ENCODE data around the gene MYO1B. TPM values are rescaled to one million over a fixed set of nuclear protein-coding genes. Genes with fewer than 3 reads are reported as not detected.

Gene MYO1B
- total and polyA plus RNA-seq, 2 experiments from 2014 or later = 26.4 to 70.6 TPM

DNA sequence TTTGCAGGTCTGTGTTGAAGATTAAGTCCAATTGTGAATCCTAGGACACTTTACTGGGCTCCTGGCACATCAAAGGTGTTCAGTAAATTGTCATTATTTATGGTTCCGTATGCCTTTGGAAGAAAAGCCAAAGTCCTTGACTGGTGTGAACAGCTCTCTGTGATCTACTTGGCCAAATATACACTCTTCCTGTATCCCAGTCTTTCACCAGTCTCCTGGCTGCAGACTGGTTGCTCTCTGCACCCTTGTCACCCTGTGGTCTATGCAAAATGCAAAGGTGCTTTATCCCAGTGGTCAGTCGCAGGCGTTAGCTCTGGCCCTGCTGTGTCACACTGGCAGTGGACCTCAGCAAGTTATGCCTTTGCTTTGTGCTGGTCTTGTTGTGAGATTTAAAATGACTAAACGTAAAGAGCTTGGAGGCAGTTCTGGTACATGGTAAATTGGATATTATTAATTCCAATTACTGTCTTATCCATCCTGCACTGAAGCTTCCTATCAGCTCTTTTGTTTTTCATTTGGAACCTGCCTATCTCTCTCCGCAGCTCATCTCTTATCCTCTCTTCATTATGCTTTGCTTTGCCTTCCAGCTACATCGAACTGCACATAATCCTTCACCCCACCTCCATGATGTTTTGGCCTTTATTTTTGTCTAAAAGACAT, 83.1 kb downstream of the MYO1B start:
- Histone ChIP-seq H3K9me2 (ENCODE audit: insufficient read depth) (peaks cover 7% of the 10 kb centered on the region), H3K4me3 (no peak overlapping the region), H3F3A (replicated peaks; ENCODE audit: low read depth) (no peaks in the 10 kb centered on the region), H3K4me1 (ENCODE audit: insufficient read depth) (no peaks in the 10 kb centered on the region), H3K4me2 (no peak overlapping the region), H2AFZ (no peak overlapping the region), H3K79me2 (replicated peaks; ENCODE audit: insufficient read depth) (peaks cover 52% of the 10 kb centered on the region), H3K27ac (ENCODE audit: low read depth) (no peak overlapping the region), H3K36me3 (ENCODE audit: insufficient read depth) (peaks cover 7% of the 10 kb centered on the region; the same call in 1 of the 2 replicates), H3K27me3 (ENCODE audit: insufficient read depth) (no peaks in the 10 kb centered on the region), H4K20me1 (replicated peaks; ENCODE audit: insufficient read depth) (no peaks in the 10 kb centered on the region)
- H3K9me3 Mint-ChIP-seq = peaks cover 4% of the 10 kb centered on the region; the same call in 1 of the 3 replicates
- no peaks in the 10 kb centered on the region for H3K27me3 Mint-ChIP-seq (ENCODE audit: insufficient read depth, low read depth, poor library complexity)
- no peak for TF ChIP-seq NANOG (IDR thresholded peaks at IDR 0.05; ENCODE audit: borderline replicate concordance)
- no peak for TF ChIP-seq ZNF114 (CRISPR knock-in tag; IDR thresholded peaks at IDR 0.05)
- no peak for TF ChIP-seq JUNB (IDR thresholded peaks at IDR 0.05; ENCODE audit: unreplicated experiment)
- TF ChIP-seq ZNF462 (CRISPR knock-in tag; IDR thresholded peaks at IDR 0.05) = no peak
- TF ChIP-seq ZNF331 (CRISPR knock-in tag; IDR thresholded peaks at IDR 0.05; ENCODE audit: low read depth) = no peak
- TF ChIP-seq EZH2 (IDR thresholded peaks at IDR 0.05; ENCODE audit: low read depth, unreplicated experiment) = no peak
- TF ChIP-seq, protein P1, sequence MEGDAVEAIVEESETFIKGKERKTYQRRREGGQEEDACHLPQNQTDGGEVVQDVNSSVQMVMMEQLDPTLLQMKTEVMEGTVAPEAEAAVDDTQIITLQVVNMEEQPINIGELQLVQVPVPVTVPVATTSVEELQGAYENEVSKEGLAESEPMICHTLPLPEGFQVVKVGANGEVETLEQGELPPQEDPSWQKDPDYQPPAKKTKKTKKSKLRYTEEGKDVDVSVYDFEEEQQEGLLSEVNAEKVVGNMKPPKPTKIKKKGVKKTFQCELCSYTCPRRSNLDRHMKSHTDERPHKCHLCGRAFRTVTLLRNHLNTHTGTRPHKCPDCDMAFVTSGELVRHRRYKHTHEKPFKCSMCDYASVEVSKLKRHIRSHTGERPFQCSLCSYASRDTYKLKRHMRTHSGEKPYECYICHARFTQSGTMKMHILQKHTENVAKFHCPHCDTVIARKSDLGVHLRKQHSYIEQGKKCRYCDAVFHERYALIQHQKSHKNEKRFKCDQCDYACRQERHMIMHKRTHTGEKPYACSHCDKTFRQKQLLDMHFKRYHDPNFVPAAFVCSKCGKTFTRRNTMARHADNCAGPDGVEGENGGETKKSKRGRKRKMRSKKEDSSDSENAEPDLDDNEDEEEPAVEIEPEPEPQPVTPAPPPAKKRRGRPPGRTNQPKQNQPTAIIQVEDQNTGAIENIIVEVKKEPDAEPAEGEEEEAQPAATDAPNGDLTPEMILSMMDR (conservative IDR thresholded peaks at IDR 0.05; ENCODE audit: low read depth in 2 of 2) = no peak
- TF ChIP-seq CREB1 (CRISPR knock-in tag; IDR thresholded peaks at IDR 0.05; ENCODE audit: low read depth) = no peak
- TF ChIP-seq EZH2phosphoT487 (IDR thresholded peaks at IDR 0.05; ENCODE audit: unreplicated experiment) = no peak
- no peak for TF ChIP-seq STAT1 (IDR thresholded peaks at IDR 0.05; ENCODE audit: unreplicated experiment)
- no peak for TF ChIP-seq REST (IDR thresholded peaks at IDR 0.05; ENCODE audit: unreplicated experiment)
- no peak for TF ChIP-seq ETS1 (IDR thresholded peaks at IDR 0.05)
- no peak for TF ChIP-seq POLR2AphosphoS5 (IDR thresholded peaks at IDR 0.05; ENCODE audit: low read depth)
- H3K4me1 Mint-ChIP-seq = peaks cover 16% of the 10 kb centered on the region
- H3K4me3 Mint-ChIP-seq = no peak overlapping the region
- DNase-seq (ENCODE audit: low spot score) (no peak), ATAC-seq (no peak)
- no peak overlapping the region; the same call in 1 of the 2 replicates for H3K27ac Mint-ChIP-seq
- peaks cover 26% of the 10 kb centered on the region for H3K36me3 Mint-ChIP-seq (ENCODE audit: low read depth)
